ENCODE measurements around the gene EME1.

GRCh38 chr17:50355336-50355700, 17.7 kb upstream of the EME1 start:
- TF ChIP-seq MIER3 (CRISPR knock-in tag; IDR thresholded peaks at IDR 0.05; ENCODE audit: borderline replicate concordance) = no peak
- TF ChIP-seq ZBTB7A (CRISPR knock-in tag; IDR thresholded peaks at IDR 0.05) = no peak
